ENCODE measurements around the gene LEP.
"Not testable (repeated sequence)": the region's sequence is repeated elsewhere in the genome, so short reads cannot be mapped to it uniquely, and the experiment has no call there.

Gene LEP

DNA sequence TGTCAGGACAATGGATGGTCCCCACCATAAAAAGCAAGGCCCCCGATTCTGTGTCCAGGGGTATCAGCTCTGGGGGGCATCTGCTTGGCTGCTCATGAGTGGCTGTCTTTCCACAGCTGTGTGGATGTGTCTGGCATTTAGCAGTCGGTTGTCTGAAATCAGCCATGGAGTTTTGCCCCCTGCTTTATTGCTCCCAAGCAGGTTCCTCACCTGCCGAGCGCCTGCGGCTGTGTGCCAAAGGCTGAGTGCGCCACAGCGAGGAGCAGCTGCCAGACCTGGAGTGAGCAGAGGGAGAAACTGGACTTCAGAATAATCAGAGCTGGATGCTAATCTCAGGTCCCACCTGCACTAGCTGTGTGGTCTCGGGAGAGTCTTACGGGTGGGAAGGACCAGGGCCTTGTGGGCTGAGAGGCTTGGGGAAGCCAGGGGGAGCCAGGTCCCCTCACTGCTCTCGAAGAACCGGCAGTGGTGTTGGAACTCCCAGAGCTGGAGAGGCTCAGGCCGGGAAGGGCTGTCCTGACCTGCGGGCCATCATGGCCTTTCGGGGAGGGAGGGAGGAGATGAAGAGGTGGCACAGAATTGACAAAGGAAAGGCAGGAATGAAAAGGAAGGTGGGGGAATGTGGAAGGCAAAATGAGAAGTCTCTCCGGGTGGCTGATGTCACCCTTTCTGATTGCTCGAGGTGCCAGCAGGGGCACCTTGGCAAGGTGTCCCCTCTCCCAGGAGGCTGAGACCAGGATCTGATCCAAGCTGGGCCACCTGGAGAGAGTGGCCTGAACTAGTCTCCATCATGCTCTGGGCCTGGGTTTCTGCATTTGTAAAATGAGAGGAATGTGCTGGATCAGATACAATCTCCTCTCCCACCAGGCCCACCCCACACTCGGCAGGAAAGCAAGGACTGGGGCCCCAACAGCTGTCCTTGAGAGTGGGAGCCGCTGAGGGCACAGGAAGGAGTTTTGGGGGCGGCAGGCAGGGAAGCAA, 30.2 kb upstream of the LEP start:
- no peak for DNase-seq (ENCODE audit: low read depth in 1 of 2, low spot score in 1 of 2)

DNA sequence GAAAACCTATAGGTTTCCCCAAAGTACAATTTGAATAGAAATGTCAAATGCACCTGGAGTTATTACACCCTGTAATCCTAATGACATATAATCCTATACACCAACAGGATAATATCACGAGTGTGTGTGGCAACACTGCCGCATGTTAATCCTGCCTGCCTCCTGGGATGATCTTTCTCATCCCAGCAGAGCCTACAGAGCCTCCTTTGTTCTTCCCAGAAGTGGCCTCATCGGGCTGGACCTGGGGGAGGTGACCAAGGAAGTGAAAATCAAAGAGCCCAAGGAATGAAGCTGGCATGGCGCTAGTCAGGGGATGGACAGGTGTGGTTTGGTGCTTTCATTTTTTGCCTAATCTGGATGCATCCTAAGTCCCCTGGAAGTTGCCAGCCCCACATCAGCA, 29.5 kb upstream of the LEP start:
- no peak for DNase-seq (ENCODE audit: low read depth in 1 of 2, low spot score in 1 of 2)

DNA sequence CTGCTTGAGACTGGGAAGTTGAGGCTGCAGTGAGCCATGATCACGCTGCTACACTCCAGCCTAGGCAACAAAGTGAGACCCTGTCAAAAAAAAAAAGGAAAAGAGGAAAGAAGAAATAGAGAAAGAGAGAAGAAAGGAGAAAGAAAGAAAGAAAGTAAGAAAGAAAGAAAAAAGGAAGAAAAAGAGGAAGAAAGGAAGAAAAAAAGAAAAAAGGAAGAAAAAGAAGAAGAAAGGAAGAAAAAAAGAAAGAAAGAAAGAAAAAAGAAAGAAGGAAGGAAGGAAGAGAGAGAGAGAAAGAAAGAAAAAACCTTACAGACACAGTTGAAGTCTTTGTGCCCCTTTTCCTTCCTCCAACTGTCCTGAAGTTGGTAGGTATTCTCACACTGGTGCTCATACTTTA, 26.6 kb upstream of the LEP start:
- no peak for DNase-seq (ENCODE audit: low read depth in 1 of 2, low spot score in 1 of 2)

DNA sequence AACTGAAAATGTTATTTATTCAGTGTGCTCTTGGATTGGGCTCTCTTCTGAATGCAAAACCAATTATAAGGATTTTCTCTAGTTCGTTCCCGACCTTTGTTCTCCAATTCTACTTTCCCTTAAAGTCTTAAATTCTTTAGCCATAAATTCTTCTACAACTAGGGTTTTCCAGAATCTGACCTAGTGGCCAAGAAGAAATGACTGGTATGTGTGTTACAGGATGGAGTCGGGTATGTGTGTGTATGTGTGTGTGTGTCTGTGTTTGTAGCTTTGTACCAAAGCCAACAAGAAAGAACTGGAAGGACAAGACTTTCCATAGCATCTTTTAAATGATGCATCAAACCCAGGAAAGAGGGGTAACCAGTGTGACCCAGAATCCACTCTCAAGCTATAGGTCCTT, 25.8 kb upstream of the LEP start:
- no peak for DNase-seq (ENCODE audit: low read depth in 1 of 2, low spot score in 1 of 2)

- no peak for DNase-seq (ENCODE audit: low read depth in 1 of 2, low spot score in 1 of 2)
These were observed 25.3 kb upstream of the LEP start for GRCh38 chr7:128215739-128216138.

GRCh38 chr7:128217030-128217805, 23.9 kb upstream of the LEP start:
- no peak for DNase-seq (ENCODE audit: low read depth in 1 of 2, low spot score in 1 of 2)

DNA sequence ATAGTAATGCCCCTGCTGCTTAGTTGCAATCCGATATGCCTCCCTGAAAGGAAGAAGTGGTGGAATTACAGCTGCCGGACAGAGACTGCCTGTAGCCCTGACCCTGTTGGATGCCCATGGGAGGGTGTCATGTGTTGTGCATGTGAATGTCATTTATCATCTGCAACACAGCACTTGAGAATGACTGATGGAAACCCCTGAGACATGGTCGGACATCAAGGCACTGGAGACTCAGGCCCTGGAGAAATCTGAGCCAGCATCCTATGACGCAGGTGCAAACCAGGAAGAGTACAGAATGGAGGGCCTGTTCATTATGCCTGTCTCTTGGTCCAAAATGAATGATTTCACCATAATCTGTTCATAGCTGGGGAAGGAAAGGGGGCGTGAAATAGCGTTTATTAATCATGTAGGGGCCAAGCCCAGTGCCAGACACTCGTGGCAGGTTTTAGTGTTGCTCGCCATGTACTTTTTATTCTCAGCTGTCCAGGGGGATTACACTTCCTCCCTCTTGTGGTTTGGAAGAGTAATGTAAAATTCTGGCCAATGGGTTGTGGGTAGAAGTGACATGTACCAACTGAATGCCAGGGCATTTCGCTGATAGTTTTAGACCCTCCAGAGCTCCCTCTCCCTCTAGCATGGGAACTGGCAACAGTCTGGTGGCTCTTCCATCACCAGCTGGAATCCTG, 23.0 kb upstream of the LEP start:
- DNase-seq (ENCODE audit: low read depth in 1 of 2, low spot score in 1 of 2), result no peak

DNA sequence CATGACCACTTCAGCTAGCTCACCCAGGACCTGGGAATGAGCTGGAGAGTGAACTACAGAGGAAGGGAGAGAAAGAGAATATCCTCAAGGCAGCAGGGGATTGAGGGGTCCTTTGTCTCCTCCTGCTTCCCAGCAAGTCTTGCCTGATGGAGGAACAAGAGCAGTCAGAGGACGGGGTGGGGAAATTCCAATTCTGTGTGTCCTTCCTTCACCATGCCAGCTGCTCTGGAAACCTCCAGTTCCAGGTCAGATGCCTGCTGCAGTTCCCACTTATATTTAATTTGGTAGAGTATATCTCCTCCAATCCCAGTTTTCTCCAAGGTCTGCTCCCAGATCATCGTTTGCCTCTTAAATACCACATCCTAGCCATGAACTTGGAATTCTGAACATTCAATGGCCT, 21.4 kb upstream of the LEP start:
- no peak for DNase-seq (ENCODE audit: low read depth in 1 of 2, low spot score in 1 of 2)

DNA sequence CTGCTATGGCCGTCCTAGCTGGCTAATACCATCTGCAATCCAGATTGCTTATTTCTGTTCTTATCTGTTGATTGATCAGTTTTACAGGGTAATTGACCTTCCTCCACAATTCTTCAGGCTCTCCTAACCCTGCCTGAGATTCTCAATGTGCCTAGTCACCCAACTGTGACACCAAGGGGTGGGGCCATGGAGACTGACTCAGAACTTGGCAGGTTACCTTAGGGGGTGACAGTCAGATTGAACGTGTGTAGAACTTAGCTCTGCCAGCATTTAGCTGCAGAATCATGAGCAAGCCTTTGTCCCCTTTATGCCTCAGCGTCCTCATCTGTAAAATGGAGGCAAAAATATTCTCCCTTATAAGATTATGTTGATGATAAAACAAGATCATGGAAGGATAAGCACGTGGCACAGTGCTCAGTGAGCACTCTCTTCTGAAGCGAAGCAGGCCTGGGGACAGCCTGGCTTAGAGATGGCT, 19.1 kb upstream of the LEP start:
- DNase-seq (ENCODE audit: low read depth in 1 of 2, low spot score in 1 of 2), result no peak

- DNase-seq (ENCODE audit: low read depth in 1 of 2, low spot score in 1 of 2), result no peak
These were observed 14.7 kb upstream of the LEP start for GRCh38 chr7:128226132-128226980.

GRCh38 chr7:128227271-128227670, 13.8 kb upstream of the LEP start:
- no peak for DNase-seq (ENCODE audit: low read depth in 1 of 2, low spot score in 1 of 2)

DNA sequence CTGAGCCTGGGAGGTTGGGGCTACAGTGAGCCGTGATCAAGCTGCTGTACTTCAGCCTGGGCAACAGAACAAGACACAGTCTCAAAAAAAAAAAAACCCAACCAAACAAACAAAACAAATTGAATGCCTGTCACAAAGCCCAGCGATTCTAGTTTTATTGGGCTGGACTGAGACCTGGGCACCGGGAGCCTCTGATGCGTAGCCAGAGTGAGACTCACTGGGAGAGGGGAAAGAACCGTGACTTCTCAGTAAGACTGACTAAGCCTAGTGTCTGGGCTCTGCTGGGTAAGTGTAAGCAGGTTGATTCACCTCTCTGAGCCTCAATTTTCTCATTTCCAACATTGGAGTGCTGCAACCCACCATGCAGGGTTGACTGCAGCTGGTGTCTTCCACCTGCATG, 10.1 kb upstream of the LEP start:
- DNase-seq (ENCODE audit: low read depth in 1 of 2, low spot score in 1 of 2), result no peak

DNA sequence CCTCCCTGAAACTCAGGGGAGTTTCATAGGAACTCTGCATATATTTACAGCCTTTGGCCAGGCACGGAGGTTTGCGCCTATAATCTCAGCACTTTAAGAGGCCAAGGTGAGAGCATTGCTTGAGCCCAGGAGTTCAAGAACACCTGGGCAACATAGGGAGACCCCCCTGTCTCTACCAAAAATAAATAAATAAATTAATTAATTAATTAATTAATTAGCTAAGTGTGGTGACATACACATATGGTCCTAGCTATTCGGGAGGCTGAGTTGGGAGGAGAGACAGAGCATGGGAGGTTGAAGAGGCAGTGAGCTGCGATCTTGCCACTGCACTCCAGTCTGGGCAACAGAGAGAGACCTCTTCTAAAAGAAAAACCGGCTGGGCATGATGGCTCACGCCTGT, 9.4 kb upstream of the LEP start:
- no peak for DNase-seq (ENCODE audit: low read depth in 1 of 2, low spot score in 1 of 2)

GRCh38 chr7:128233471-128233870, 7.6 kb upstream of the LEP start:
- DNase-seq (ENCODE audit: low read depth in 1 of 2, low spot score in 1 of 2), result no peak

GRCh38 chr7:128234476-128235026, 6.5 kb upstream of the LEP start:
- DNase-seq (ENCODE audit: low read depth in 1 of 2, low spot score in 1 of 2), result no peak

GRCh38 chr7:128235471-128235870, 5.6 kb upstream of the LEP start:
- no peak for DNase-seq (ENCODE audit: low read depth in 1 of 2, low spot score in 1 of 2)

DNA sequence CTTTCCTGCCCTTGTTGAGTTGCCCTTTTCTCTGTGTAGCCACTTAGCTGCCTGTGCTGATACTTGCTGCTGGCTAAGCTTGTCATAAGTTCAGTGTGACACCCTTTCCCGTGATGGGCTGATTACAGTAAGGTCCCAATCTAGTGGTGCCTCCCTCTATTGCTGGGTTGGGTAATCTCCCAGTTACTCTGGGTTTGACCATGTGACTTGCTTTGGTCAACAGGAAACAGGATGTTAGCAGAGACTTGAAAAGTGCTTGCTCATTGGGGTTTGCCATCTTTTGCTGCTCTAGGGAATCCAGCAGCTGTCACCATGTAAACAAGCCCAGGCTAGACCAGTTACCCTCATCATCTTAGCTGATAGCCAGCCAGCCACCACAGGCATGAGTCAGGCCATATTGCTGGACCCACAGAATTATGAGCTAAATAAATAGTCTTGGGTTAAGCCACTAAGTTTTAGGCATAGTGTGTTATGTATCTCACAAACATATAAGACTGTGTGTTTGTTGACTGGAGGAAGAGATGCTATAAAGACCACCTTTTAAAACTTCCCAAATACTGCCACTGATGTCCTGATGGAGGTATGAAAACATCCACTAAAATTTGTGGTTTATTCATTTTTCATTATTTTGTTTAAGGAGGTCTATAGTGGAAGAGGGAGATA, 4.0 kb upstream of the LEP start:
- DNase-seq (ENCODE audit: low read depth in 1 of 2, low spot score in 1 of 2), result no peak

DNA sequence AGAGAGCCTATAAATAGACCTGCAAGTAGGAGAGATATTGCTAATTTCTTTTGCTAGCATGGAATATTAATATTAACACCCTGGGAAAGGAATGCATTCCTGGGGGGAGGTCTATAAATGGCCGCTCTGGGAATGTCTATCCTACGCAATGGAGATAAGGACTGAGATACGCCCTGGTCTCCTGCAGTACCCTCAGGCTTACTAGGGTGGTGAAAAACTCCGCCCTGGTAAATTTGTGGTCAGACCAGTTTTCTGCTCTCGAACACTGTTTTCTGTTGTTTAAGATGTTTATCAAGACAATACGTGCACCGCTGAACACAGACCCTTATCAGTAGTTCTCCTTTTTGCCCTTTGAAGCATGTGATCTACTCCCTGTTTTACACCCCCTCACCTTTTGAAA, 1.9 kb upstream of the LEP start:
- not testable (repeated sequence) for DNase-seq (ENCODE audit: low read depth in 1 of 2, low spot score in 1 of 2)

GRCh38 chr7:128242661-128243060, 1.6 kb downstream of the LEP start:
- no peak for DNase-seq (ENCODE audit: low read depth in 1 of 2, low spot score in 1 of 2)

- no peak for DNase-seq (ENCODE audit: low read depth in 1 of 2, low spot score in 1 of 2)
These were observed 2.2 kb downstream of the LEP start for GRCh38 chr7:128243273-128243672.

All from activated CD4-positive, alpha-beta T cell treated with anti-CD3 and anti-CD28 coated beads, Interleukin-2, amount 50 U/mL, for 24 hours (primary cell).